ENCODE results near the gene ACSL5. TPM values are rescaled to one million over a fixed set of nuclear protein-coding genes. Genes with fewer than 3 reads are reported as not detected.

ACSL5 gene
- total RNA-seq, 2 experiments from 2014 or later: 22.1 to 22.9 TPM

DNA sequence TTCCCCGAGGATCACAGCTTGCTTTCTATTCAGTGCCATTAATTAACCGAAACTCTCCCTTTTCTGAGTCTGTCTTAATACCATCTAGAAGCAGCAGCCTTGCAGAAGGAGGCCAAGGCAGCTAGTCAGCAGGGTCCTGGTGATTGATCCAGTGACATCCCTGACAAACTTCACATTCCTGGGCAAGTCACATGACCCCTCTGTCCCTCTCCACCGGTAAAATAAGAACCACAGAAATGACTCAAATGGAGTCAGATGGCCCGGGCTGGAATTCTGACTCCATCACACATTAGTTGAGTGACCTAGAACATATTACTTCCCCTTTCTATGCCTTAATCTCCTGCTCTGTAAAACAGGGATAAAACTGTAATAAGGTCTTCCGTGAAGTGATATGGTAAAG is 17.2 kb upstream of the ACSL5 start:
- CTCF ChIA-PET: interaction anchor here (0.6 kb wide), 1 partner anchor 49 kb away, joined by 3 read pairs; no protein-coding TSS in a partner anchor
- no peaks in the 10 kb centered on the region for H3K4me1 Mint-ChIP-seq (ENCODE audit: low read depth)
- DNase-seq: no peak
- H3K9me3 Mint-ChIP-seq: no peaks in the 10 kb centered on the region
- intact Hi-C loops (cut with micrococcal nuclease): no loop called here
- no peaks in the 10 kb centered on the region for H3K36me3 Mint-ChIP-seq (ENCODE audit: low read depth)
- no peaks in the 10 kb centered on the region for H3K27me3 Mint-ChIP-seq (ENCODE audit: low read depth)
- no peak overlapping the region for H3K4me3 Mint-ChIP-seq
- no peak overlapping the region for H3K27ac Mint-ChIP-seq

DNA sequence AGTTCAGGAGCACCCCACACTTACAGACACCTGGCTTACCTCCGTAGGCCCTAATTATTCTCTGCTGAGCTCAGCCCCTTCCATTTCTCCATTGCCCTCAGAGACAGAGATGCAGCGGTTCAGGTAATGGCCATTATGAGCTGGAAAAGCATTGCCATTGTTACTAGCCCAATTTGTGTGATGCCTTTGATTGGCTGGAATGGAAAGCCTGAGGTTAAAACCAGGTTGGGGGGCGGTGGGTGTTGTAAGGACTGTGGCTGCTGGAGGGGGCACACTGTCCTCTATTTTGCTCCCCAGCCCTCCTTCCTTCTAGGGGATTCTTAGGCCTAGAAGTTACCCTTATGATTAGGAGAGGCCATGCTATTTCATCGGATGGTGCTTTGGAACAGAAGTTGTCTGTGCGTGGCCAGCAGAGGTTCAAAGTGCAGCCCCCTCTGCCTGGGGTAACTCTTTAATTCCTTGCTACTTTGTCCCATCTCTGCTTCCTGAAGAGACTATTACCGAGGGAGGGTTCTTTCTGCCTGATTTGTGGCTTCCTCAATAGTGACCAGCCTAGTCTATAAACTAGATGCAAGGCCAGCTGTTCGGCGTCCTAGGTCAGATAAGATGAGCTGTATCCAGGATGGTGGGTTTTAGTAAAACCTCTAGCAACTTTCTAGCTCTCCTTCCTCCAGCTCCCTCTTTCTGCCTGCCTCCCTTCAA is 14.2 kb upstream of the ACSL5 start:
- Mint-ChIP-seq H3K4me1 (ENCODE audit: low read depth) (no peaks in the 10 kb centered on the region), H3K9me3 (no peaks in the 10 kb centered on the region), H3K27me3 (ENCODE audit: low read depth) (no peaks in the 10 kb centered on the region), H3K36me3 (ENCODE audit: low read depth) (no peaks in the 10 kb centered on the region), H3K4me3 (no peak overlapping the region), H3K27ac (no peak overlapping the region)
- intact Hi-C loops (cut with micrococcal nuclease): no loop called here
- no peak for DNase-seq
- CTCF ChIA-PET: interaction anchor here (1.1 kb wide), 1 partner anchor 14 kb away, joined by 3 read pairs; the partner anchor contains the start of gene ACSL5

DNA sequence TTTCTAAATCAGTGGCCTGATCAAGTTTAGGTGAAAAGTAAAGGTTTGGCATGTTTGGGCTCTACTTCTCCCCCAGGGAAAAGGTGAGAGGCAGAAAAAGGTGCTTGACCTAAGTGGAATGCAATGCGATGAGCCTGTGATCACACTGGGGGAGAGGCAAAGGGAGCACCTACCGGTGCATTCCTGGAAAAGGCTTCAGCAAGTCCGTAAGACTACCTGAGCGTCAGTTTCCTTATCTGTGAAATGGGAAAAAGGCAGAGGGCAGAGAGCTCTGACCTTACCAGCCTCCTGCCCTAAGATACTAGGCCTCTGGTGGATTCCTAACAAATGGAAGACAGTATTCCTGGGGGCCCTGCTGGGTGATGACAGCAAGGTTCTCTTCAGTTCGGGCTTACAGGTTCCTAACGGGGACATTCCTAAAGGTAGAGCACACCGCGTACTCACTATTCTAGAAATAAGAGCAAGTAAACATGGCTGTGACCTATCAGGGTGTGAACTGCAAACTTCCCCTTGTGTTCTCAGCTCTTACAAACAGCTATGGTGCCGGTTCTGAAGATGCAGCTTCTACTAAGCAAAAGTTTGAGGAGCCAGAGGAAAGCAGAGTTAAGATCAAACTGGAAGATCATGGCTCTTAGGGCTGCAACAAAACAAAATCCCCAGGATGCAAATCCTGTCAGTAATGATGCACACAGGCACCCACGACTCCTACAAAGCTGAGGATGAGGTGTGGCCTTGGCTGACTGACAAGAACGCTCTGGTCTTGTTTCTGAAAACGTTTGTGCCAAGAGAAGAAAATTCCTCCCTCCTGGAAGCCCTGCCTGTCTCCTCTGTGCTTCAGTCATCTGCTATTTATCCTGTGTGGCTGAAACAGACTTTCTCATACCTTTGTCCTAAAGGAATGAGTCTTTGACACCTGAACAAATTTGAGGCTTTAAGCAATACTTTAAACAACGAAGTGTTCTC is 13.3 kb upstream of the ACSL5 start:
- CTCF ChIA-PET: interaction anchor here (1.1 kb wide), 1 partner anchor 13 kb away, joined by 3 read pairs; the partner anchor contains the start of gene ACSL5
- DNase-seq: no peak
- Mint-ChIP-seq H3K27me3 (ENCODE audit: low read depth) (peaks cover 2% of the 10 kb centered on the region), H3K9me3 (no peaks in the 10 kb centered on the region), H3K4me1 (ENCODE audit: low read depth) (no peaks in the 10 kb centered on the region), H3K27ac (no peak overlapping the region), H3K4me3 (no peak overlapping the region), H3K36me3 (ENCODE audit: low read depth) (no peaks in the 10 kb centered on the region)
- intact Hi-C loops (cut with micrococcal nuclease): no loop called here

DNA sequence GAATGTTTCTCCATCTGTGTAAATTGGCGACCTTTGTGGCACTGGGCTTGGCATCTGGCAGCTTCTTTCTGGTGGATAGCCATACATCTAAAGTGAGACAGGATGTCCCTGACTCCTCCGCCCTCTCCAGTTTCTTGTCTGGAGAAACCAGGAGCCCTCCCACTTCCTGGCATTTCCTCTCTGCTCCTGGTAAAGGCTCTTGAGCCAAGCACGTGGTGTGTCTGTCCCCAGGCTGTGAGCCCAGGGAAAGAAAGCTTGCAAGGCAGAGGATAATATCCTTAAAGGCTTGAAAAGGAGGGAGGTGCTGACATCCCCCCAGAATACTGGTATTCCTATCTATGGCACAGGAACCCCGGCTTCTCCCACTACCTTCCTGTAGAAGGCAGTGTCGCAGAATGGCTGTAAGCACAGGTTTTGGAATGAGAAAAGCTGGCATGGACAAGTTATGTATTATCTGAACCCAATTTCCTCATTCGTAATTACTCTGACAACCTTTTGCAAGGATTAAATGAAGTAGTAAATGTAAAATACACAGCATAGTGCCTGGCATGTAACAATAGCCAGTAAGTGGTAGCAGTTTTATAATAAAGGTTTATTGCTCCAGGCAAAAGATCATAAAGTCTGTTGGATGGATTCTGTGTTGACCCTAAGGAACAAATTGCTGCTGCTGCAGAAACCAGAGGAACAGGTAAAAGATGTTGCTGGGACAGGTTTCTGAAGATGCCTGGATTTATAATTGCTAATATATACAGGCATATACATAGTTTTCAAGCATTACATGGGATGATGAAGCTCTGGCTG is 11.8 kb upstream of the ACSL5 start:
- no peaks in the 10 kb centered on the region for H3K36me3 Mint-ChIP-seq (ENCODE audit: low read depth)
- DNase-seq: no peak
- H3K27ac Mint-ChIP-seq: no peak overlapping the region
- no peaks in the 10 kb centered on the region for H3K9me3 Mint-ChIP-seq
- intact Hi-C loops (cut with micrococcal nuclease): no loop called here
- H3K4me1 Mint-ChIP-seq (ENCODE audit: low read depth): no peaks in the 10 kb centered on the region
- H3K4me3 Mint-ChIP-seq: no peak overlapping the region
- CTCF ChIA-PET: no interaction called here
- peaks cover 2% of the 10 kb centered on the region for H3K27me3 Mint-ChIP-seq (ENCODE audit: low read depth)

DNA sequence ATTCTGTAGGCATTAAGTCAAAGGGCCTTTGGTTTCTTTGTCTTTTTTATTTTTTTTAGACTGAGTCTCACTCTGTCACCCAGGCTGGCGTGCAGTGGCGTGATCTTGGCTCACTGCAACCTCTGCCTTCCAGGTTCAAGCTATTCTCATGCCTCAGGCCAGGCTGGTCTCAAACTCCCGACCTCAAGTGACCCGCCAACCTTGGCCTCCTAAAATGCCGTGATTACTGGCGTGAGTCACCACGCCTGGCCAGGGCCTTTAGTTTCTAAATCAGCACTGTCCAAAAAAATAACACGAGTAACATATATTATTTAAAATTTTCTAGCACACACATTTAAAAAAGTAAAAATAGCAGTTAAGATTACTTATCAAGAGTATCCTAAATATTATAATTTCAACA is 11.1 kb upstream of the ACSL5 start:
- intact Hi-C loops (cut with micrococcal nuclease): no loop called here
- DNase-seq: no peak
- Mint-ChIP-seq H3K27me3 (ENCODE audit: low read depth) (peaks cover 2% of the 10 kb centered on the region), H3K4me1 (ENCODE audit: low read depth) (no peaks in the 10 kb centered on the region), H3K36me3 (ENCODE audit: low read depth) (no peaks in the 10 kb centered on the region), H3K27ac (no peak overlapping the region), H3K4me3 (no peak overlapping the region), H3K9me3 (no peaks in the 10 kb centered on the region)
- CTCF ChIA-PET: no interaction called here

DNA sequence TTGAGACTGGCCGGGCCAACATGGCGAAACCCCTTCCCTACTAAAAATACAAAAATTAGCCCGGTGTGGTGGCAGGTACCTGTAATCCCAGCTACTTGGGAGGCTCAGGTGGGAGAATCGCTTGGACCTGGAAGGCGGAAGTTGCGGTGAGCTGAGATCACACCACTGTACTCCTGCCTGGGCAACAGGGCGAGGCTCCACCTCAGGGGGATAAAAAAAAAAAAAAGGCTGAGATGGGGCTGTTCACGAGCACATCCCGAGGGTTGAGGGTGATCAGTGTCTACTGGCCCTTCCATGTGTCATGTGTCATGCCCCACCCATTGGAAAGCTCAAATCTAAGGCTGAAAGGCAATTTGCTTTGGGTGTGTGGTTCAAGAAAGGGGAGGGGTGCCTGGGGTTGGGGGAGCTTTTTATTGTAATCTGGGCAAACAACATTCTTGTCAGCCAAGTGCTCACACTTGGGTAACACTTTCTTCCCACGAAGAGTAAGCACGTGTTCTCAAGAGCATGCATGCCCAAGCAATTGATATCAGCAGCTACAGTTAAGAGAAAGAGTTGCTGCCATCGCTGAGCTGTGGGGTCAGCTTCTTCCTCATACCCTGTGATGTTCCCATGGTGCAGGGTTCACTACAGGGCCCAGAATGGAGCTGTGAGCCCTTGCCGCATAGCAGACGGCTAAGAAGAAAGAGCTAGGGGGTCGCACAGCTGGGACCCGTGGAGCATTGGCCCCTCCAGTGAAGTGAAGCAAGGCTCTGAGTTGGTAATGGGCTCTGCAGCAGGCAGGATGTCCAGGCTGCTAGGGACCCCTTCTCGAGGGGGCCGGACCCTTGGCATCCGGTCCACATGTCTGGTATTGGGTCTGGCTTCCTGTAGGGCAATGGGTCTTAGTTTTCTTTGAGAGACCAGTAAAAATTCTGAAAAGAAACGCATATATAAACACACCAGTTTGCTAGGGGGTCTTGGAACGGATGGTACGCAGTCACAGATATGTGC is 9.9 kb upstream of the ACSL5 start:
- H3K9me3 Mint-ChIP-seq: no peaks in the 10 kb centered on the region
- peaks cover 2% of the 10 kb centered on the region for H3K27me3 Mint-ChIP-seq (ENCODE audit: low read depth)
- H3K4me3 Mint-ChIP-seq: no peak overlapping the region
- intact Hi-C loops (cut with micrococcal nuclease): no loop called here
- no peaks in the 10 kb centered on the region for H3K36me3 Mint-ChIP-seq (ENCODE audit: low read depth)
- H3K27ac Mint-ChIP-seq: no peak overlapping the region
- H3K4me1 Mint-ChIP-seq (ENCODE audit: low read depth): no peaks in the 10 kb centered on the region
- no peak for DNase-seq
- CTCF ChIA-PET: interaction anchor here (0.7 to 1.6 kb wide), 5 partner anchors 10 to 108 kb away, joined by 3 to 5 read pairs (median 4); no protein-coding TSS in a partner anchor

DNA sequence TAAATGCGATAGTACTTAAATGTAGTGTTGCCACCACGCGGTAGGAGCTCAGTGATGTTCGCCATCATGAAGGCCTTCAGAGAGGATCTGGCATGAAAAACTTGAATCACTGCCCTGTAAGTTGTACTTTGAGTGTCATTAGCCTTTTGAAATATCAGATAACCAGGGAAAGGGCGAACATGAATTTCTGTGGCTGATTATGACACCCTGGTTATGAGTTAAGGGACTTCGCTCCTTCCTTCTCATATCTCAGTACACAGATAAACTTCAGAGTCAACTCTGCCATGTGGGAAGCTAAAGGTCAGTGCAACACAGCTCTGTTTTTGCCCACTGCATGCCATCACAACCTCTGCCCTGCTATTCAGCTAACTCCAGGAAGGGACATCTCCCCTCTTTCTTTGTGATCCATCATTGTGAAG is 8.9 kb upstream of the ACSL5 start:
- peaks cover 2% of the 10 kb centered on the region for H3K27me3 Mint-ChIP-seq (ENCODE audit: low read depth)
- no peaks in the 10 kb centered on the region for H3K36me3 Mint-ChIP-seq (ENCODE audit: low read depth)
- intact Hi-C loops (cut with micrococcal nuclease): no loop called here
- no peak overlapping the region for H3K27ac Mint-ChIP-seq
- CTCF ChIA-PET: interaction anchor here (1.0 to 1.6 kb wide), 3 partner anchors 10 to 23 kb away, joined by 3 to 5 read pairs (median 4); no protein-coding TSS in a partner anchor
- H3K9me3 Mint-ChIP-seq: no peaks in the 10 kb centered on the region
- DNase-seq: no peak
- peaks cover 2% of the 10 kb centered on the region for H3K4me1 Mint-ChIP-seq (ENCODE audit: low read depth)
- H3K4me3 Mint-ChIP-seq: no peak overlapping the region

DNA sequence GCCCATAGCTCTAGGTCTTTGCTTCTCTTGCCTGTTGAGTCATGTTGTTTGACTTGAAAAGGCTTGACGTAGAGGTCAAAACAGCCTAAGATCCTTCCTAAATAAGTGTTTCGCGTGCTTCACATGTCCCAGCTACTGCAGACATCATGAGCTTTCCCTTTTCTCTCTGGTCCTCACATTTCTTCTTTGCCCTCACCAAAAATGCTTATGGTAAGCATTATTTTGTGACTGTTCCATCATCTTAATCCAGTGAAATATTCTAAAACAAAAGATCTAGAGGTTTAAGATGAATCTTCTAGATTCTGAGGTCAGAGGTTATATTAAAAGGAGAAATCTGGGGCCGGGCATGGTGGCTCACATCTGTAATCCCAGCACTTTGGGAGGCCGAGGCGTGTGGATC is 8.5 kb upstream of the ACSL5 start:
- CTCF ChIA-PET: interaction anchor here (1.0 to 1.6 kb wide), 2 partner anchors 9 to 22 kb away, joined by 3 to 5 read pairs; no protein-coding TSS in a partner anchor

DNA sequence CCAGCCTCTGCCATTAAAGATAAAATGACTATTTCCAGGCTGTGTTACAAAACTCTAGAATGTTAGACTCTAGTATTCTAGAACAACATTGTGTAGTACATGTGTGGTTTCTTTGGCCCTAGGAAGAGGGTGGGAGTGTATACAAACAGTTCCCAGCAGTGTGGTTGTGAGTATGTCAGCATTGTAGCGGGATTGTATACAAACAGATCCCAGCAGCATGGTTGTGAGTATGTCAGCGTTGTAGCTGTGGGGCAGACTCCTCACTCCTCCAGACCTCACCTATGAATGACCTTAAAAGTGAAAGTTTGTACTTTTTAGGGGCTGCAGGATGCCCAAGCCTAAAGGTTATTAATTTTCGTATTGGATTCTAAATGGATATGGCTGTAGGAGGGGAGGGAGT is 6.9 kb upstream of the ACSL5 start:
- DNase-seq: no peak
- intact Hi-C loops (cut with micrococcal nuclease): no loop called here
- CTCF ChIA-PET: no interaction called here
- Mint-ChIP-seq H3K4me3 (no peak overlapping the region), H3K9me3 (no peaks in the 10 kb centered on the region), H3K27ac (no peak overlapping the region), H3K27me3 (ENCODE audit: low read depth) (peaks cover 2% of the 10 kb centered on the region), H3K36me3 (ENCODE audit: low read depth) (no peaks in the 10 kb centered on the region), H3K4me1 (ENCODE audit: low read depth) (peaks cover 2% of the 10 kb centered on the region)

More for the DNA sequence above, 8.5 kb upstream of the ACSL5 start:
- Mint-ChIP-seq H3K4me1 (ENCODE audit: low read depth) (peaks cover 2% of the 10 kb centered on the region), H3K9me3 (no peaks in the 10 kb centered on the region), H3K27me3 (ENCODE audit: low read depth) (peaks cover 2% of the 10 kb centered on the region), H3K27ac (no peak overlapping the region), H3K4me3 (no peak overlapping the region), H3K36me3 (ENCODE audit: low read depth) (no peaks in the 10 kb centered on the region)
- intact Hi-C loops (cut with micrococcal nuclease): no loop called here
- no peak for DNase-seq

DNA sequence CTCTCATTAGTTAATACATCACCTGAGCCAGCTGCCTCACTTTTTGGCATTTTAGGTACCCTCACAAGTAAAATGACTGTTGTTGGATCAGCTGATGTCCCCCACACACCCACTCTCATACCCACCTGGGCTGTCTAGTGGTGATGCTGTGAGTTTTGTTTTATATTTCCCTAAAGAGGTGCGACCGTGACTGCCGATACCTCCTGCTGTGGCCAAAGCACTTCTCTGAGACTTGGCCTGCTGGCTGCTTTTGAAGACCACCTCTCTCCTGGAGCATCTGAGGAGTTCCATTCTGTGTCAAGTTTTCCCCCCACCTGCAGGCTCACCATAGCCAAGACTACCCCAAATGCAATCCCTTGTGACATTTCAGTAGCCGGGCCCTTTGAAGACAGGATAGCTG is 6.4 kb upstream of the ACSL5 start:
- Mint-ChIP-seq H3K27me3 (ENCODE audit: low read depth) (peaks cover 2% of the 10 kb centered on the region), H3K4me3 (no peak overlapping the region), H3K9me3 (no peaks in the 10 kb centered on the region), H3K27ac (no peak overlapping the region), H3K36me3 (ENCODE audit: low read depth) (no peaks in the 10 kb centered on the region), H3K4me1 (ENCODE audit: low read depth) (peaks cover 2% of the 10 kb centered on the region)
- CTCF ChIA-PET: no interaction called here
- intact Hi-C loops (cut with micrococcal nuclease): no loop called here
- DNase-seq: no peak
